HS-27A (cell line): ENCODE measurements around the gene BNC2.

Experiments
- DNase-seq: peaks from one replicate; pipeline ENCODE4 v3.0.0-alpha.2; 2012; ENCODE audit warnings: low read depth, missing footprints

Gene BNC2

DNA sequence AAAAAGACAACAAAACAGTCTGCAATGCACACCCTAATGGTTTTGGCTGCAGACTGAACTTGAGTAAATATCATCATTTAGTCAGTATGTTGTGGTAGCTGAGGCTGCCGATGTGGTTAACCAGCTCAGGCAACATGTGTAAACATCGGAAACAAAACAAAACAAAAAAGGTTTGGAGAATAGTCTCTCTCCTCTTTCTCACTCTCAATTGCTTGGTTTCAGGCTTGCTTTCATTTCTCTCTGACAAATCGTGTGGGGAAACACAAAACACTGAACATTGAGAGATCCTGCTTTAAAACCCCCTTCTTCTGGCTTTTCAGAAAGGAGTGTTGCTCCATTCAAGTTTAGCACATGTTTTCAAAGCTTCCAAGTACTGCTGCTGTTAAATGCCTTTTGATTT lies 453.3 kb downstream of the BNC2 start:
- DNase-seq: no peak

DNA sequence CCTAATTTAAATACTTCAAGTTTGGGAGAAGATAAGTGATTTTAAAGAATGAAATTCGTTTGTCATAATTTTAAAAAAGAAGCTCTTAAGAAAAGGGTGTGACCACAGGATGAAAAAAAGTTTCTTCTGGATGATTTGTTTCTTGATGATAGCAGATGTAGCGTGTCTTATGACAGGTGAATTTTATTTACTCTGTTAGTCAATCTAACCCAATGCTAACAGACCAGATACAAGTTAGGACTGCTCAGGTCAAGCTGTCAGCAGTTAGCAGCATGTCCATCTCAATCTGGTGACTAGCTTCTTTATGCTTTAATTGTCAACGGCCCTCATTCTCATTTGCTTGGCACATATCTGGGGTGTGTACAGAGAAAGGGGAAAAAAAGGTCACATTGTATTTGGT lies 456.0 kb downstream of the BNC2 start:
- DNase-seq: no peak

- DNase-seq: no peak
These were observed 456.9 kb downstream of the BNC2 start for GRCh38 chr9:16413509-16414016.

GRCh38 chr9:16412740-16413139 lies 457.7 kb downstream of the BNC2 start:
- no peak for DNase-seq

DNA sequence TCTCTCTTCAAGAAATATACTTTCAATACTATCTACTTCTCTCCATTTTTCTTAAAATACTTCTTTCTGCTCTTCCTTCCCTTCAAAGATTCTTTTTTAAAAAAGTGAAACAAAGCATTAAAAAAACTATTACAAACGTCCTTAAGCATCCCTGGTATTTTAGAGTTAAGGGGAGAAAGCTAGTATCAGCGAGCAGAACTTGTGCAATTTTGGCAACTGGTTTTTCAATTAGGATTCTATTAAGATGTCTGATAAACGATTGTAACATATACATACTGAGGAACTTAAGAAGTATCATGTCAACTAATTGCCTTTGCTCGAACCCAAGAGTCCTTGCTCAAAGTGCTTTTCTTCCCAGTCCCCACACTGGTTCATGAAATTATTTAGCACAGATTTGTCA lies 459.2 kb downstream of the BNC2 start:
- DNase-seq: no peak

GRCh38 chr9:16410601-16411280 lies 459.7 kb downstream of the BNC2 start:
- DNase-seq: no peak

DNA sequence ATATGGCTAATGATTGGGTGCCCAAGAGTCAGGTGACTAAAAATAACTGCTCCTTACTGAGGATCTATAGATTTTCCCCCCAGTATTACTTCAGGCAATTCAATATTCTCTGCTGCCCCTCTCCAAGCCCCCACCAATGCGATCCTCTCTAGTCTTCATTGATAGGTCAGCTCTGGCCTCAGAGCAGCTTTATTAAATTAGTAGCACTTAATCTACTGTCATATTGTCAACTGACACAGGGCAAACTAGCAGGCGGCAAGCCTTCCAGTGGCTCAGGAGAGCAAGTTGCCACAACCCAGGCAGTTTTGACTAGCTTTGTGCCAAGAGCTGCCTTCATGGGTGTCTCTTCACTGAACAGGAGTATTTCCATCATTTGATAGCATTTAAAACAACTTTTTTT lies 462.9 kb downstream of the BNC2 start:
- no peak for DNase-seq

- no peak for DNase-seq
These were observed 463.8 kb downstream of the BNC2 start for GRCh38 chr9:16406526-16407225.

- no peak for DNase-seq
These were observed 465.0 kb downstream of the BNC2 start for GRCh38 chr9:16405421-16405820.

- DNase-seq: no peak
These were observed 468.8 kb downstream of the BNC2 start for GRCh38 chr9:16401701-16402100.

DNA sequence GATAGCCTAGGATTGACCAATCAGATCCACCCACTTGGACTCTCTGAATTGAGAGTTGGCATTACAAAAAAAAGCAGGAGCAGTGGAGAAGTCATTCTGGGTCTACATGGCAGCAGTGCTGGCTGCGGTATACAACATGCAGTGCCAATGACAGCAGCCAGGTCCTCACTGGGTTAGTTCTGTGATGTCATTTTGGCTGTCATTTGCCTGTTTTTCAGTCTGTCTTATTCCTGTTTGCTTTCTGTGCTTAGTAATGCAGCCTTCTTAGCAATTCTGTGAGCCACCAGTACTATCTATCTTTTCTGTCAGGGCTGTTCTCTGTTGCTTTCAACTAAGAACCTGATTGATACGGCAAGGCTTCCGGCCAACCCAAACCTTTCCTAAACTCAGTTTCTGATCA lies 471.8 kb downstream of the BNC2 start:
- DNase-seq: no peak

DNA sequence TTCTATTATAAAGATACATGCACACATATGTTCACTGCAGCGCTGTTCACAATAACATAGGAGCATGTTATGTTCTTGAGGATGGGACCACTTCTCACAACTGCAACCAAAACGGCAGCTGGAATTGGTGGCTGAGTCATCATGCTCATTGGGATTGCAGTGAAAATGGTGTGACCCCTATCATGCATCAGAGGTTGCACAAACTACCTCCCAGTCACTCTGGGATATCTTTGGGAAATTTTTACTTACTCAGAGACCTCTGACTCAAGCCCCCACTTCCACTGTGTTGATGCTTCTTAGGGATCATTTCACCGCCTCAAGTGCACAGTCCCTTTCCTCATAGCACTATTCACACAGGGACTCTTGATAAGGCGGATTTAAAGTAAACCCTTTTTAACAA lies 474.1 kb downstream of the BNC2 start:
- no peak for DNase-seq

GRCh38 chr9:16391369-16391768 lies 479.1 kb downstream of the BNC2 start:
- no peak for DNase-seq

- no peak for DNase-seq
These were observed 483.1 kb downstream of the BNC2 start for GRCh38 chr9:16387382-16387781.

DNA sequence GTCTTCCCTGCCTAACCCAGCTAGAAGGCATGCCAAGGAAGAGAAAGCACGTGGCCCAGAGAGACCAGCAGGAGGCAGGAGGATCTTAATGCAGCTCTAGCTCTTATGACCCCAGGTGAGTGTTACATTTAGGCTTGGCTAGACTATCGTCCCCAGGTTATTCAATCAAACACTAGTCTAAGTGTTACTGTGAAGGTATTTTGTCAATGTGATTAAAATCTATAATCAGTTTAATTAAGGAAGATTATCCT lies 483.7 kb downstream of the BNC2 start:
- DNase-seq: no peak

GRCh38 chr9:16386007-16386826 lies 484.3 kb downstream of the BNC2 start:
- no peak for DNase-seq

GRCh38 chr9:16385590-16385989 lies 484.9 kb downstream of the BNC2 start:
- no peak for DNase-seq

DNA sequence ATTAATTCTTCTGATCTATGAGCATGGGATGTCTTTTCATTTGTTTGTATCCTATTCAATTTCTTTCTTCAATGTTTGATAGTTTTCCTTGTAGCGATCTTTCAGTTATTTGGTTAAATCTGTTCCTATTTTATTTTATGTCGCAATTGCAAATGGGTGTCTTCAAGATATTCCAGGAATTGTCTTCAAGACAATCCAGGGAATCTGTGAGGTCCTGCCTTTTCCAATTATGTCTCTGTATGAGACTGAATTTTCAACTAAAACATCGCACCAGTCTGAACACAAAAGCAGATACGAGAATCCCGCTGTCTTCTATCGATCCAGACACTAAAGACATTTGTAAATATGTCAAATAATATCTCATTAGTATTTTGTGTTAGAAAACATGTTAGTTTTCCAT lies 485.5 kb downstream of the BNC2 start:
- no peak for DNase-seq

GRCh38 chr9:16377311-16377710 lies 493.2 kb downstream of the BNC2 start:
- DNase-seq: no peak

GRCh38 chr9:16371306-16371705 lies 499.2 kb downstream of the BNC2 start:
- no peak for DNase-seq

GRCh38 chr9:16370647-16371046 lies 499.8 kb downstream of the BNC2 start:
- no peak for DNase-seq

DNA sequence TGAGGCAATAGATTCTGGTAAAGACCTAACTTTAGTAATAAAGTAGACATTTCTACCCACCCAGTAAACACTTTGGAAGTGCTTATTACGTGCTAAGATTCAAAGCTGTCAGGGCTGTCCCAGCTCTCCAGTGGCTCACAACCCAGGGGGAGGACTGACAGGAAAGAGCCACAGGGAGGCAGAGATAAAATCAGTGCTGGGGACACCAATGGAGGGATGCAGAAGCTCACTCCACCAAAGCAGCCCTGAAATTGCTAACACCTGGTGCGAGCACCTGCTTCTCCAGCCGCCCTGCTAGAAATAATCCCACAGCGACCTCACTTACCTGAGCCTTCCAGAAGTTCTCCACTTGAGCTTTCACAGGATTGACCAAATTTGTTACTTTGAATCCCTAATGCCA lies 501.0 kb downstream of the BNC2 start:
- DNase-seq: no peak
